ENCODE measurements around the gene BMPR1A. TPM values are rescaled to one million over a fixed set of nuclear protein-coding genes. Genes with fewer than 3 reads are reported as not detected.

BMPR1A gene
- total and polyA plus RNA-seq, 3 experiments from 2014 or later = 6.4 to 21.9 (median 20.9) TPM

DNA sequence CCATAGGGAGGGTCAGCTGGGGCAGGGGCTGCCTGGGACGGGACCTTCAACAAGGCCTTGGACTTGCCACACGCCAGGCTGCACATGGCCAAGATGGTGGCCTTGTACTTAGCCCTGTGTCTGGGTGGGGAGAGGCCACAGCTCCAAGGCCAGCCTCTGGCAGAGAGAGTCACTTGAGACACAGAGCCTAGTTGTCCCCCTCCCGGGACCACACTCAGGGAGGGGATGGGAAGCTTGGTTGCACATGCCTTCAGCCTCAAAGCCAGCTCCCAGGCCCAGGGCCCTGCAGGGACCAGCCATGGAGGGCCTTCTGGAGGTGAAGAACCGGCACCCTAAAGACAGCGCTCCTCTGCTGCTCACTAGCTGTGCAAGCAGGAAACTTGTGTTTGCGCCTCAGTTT, 184.3 kb downstream of the BMPR1A start:
- Histone ChIP-seq H3K36me3 (ENCODE audit: insufficient read depth, low read length) (no peaks in the 10 kb centered on the region), H3K9me3 (ENCODE audit: low read length) (no peaks in the 10 kb centered on the region), H3K4me3 (ENCODE audit: low read length) (no peak overlapping the region), H3K27me3 (ENCODE audit: insufficient read depth, low read length, poor library complexity, severe bottlenecking) (no peaks in the 10 kb centered on the region), H3K27ac (ENCODE audit: low read depth, low read length) (no peak overlapping the region), H3K4me1 (ENCODE audit: insufficient read depth, low read length) (no peaks in the 10 kb centered on the region)
- Mint-ChIP-seq H3K4me3 (no peak overlapping the region), H3K27me3 (peaks cover 0 to 2% of the 10 kb centered on the region in 2 donors), H3K27ac (peak overlapping the region in 1 of 8 donors; percentile 12), H3K9me3 (no peaks in the 10 kb centered on the region), H3K36me3 (no peaks in the 10 kb centered on the region), H3K4me1 (peaks cover 1 to 4% (median 4%) of the 10 kb centered on the region in 3 donors)
- POLR2A ChIA-PET = no interaction called here
- CTCF ChIA-PET = interaction anchor here (1.9 to 6.4 kb wide), 3 partner anchors 10 to 27 kb away, joined by 7 to 61 read pairs (median 10); partner anchors contain the start of genes ADIRF, MMRN2 and SNCG
- DNase-seq = peak in 1 of 5 donors; percentile 45

DNA sequence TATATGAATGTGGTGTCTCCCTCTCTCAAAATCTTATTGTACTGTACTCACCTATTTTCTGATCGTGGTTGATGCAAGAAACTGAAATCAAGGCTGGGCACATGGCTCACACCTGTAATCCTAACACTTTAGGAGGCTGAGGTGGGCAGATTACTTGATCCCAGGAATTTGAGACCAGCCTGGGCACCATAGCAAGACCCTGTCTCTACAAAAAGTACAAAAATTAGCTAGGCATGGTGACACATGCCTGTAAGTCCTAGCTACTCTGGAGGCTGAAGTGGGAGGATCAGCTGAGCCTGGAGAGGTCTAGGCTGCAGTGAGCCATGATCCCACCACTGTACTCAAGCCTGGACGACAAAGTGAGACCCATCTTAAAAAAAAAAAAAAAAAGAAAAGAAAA, 185.0 kb downstream of the BMPR1A start:
- no peaks in the 10 kb centered on the region for H3K36me3 Mint-ChIP-seq
- POLR2A ChIA-PET = no interaction called here
- no peaks in the 10 kb centered on the region for H3K9me3 ChIP-seq (ENCODE audit: low read length)
- no peak overlapping the region for H3K4me3 ChIP-seq (ENCODE audit: low read length)
- H3K9me3 Mint-ChIP-seq = no peaks in the 10 kb centered on the region
- H3K27me3 ChIP-seq (ENCODE audit: insufficient read depth, low read length, poor library complexity, severe bottlenecking) = no peaks in the 10 kb centered on the region
- peaks cover 0 to 2% of the 10 kb centered on the region in 2 donors for H3K27me3 Mint-ChIP-seq
- CTCF ChIA-PET = interaction anchor here (1.9 to 6.4 kb wide), 3 partner anchors 10 to 26 kb away, joined by 7 to 61 read pairs (median 10); partner anchors contain the start of genes ADIRF, MMRN2 and SNCG
- H3K4me1 Mint-ChIP-seq = peaks cover 1 to 4% (median 4%) of the 10 kb centered on the region in 3 donors
- H3K4me1 ChIP-seq (ENCODE audit: insufficient read depth, low read length) = no peaks in the 10 kb centered on the region
- H3K36me3 ChIP-seq (ENCODE audit: insufficient read depth, low read length) = no peaks in the 10 kb centered on the region
- no peak for DNase-seq
- no peak overlapping the region for H3K27ac ChIP-seq (ENCODE audit: low read depth, low read length)
- H3K27ac Mint-ChIP-seq = no peak overlapping the region
- no peak overlapping the region for H3K4me3 Mint-ChIP-seq

DNA sequence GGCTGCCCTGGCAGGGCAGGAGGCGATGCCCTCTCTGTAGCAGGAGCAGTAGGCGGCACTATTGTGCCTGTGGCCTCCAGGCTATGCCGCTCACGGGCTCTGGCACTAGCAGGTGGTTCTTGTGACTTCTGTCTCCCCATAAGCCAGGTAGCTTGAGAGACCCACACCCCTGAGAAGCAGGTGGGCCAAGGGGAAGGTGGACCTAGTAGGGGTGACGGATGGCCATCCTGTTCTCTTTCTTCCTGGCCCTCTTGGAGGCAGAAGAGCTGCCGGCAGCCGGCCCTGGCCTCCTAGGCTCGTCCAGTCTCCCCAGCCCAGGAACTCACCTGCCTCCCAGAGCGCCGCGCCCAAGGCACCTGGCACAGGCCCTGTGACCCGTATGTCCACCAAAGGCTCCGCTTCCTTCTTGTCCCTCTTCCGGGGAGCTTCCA, 185.6 kb downstream of the BMPR1A start:
- no peaks in the 10 kb centered on the region for H3K36me3 ChIP-seq (ENCODE audit: insufficient read depth, low read length)
- H3K4me3 ChIP-seq (ENCODE audit: low read length) = no peak overlapping the region
- no peaks in the 10 kb centered on the region for H3K9me3 ChIP-seq (ENCODE audit: low read length)
- DNase-seq = no peak
- Mint-ChIP-seq H3K27me3 (peaks cover 3 to 6% of the 10 kb centered on the region in 2 donors), H3K36me3 (peaks cover 0 to 2% (median 0%) of the 10 kb centered on the region in 3 donors), H3K27ac (no peak overlapping the region), H3K9me3 (no peaks in the 10 kb centered on the region), H3K4me3 (no peak overlapping the region), H3K4me1 (peaks cover 1 to 4% (median 4%) of the 10 kb centered on the region in 3 donors)
- POLR2A ChIA-PET = no interaction called here
- no peak overlapping the region for H3K27ac ChIP-seq (ENCODE audit: low read depth, low read length)
- H3K27me3 ChIP-seq (ENCODE audit: insufficient read depth, low read length, poor library complexity, severe bottlenecking) = no peaks in the 10 kb centered on the region
- no peaks in the 10 kb centered on the region for H3K4me1 ChIP-seq (ENCODE audit: insufficient read depth, low read length)
- CTCF ChIA-PET = interaction anchor here (0.7 to 6.4 kb wide), 5 partner anchors 9 to 93 kb away, joined by 4 to 61 read pairs (median 4); partner anchors contain the start of genes ADIRF, MMRN2 and SNCG

DNA sequence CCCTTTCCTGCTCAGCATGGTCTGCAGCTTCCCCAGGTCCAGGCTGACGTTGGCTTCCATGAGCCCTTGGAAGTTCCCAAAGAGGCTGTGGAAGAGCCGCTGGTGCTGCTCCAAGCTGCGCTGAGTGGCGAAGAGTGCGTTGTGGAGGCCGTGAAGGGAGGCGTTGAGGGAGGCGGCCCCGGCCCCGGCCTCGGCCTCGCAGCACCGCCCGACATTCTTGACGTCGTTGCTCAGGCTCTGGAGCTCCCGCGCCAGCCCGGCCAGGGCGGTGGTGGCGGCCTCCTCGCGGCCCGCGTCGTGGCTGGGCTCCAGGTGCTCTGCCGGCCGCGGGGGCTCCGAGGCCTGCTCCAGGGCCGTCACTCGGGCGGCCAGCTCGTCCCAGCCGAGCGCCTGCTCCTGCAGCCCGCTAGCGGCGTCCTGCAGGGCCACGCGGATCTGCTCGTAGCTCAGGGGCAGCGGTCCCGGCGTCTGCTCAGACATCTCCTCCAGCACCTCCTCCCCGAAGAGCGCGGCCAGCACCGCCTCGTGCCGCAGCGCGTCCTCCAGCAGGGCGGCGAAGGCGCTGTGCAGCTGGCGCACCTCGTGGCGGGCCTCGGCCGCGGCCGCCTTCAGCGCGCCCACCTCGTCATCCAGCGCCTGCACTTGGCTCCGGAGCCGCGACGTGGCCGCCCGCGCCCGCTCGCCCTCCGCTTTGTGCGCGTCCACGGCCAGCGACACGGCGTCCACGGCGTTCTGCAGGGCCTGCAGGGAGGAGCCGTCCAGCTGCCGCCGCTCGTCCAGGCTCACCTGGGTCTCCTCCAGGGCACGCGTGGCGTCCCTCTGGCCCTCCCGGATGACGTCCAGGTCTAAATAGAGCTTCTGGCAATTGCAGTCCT, 186.3 kb downstream of the BMPR1A start:
- no peaks in the 10 kb centered on the region for H3K4me1 ChIP-seq (ENCODE audit: insufficient read depth, low read length)
- no peak overlapping the region for H3K27ac ChIP-seq (ENCODE audit: low read depth, low read length)
- Mint-ChIP-seq H3K4me3 (peak overlapping the region in 1 of 7 donors; percentile 32), H3K27ac (no peak overlapping the region), H3K27me3 (peaks cover 5 to 6% of the 10 kb centered on the region in 2 donors), H3K9me3 (no peaks in the 10 kb centered on the region), H3K4me1 (peaks cover 1 to 4% (median 4%) of the 10 kb centered on the region in 3 donors), H3K36me3 (peaks cover 0 to 2% (median 0%) of the 10 kb centered on the region in 3 donors)
- no peaks in the 10 kb centered on the region for H3K27me3 ChIP-seq (ENCODE audit: insufficient read depth, low read length, poor library complexity, severe bottlenecking)
- ChIA-PET POLR2A (no interaction called here), CTCF (interaction anchor here (0.7 to 6.4 kb wide), 6 partner anchors 8 to 93 kb away, joined by 4 to 61 read pairs (median 6); partner anchors contain the start of genes ADIRF, MMRN2 and SNCG)
- DNase-seq = peak in 1 of 5 donors; percentile 44
- H3K4me3 ChIP-seq (ENCODE audit: low read length) = no peak overlapping the region
- H3K36me3 ChIP-seq (ENCODE audit: insufficient read depth, low read length) = no peaks in the 10 kb centered on the region
- H3K9me3 ChIP-seq (ENCODE audit: low read length) = no peaks in the 10 kb centered on the region

DNA sequence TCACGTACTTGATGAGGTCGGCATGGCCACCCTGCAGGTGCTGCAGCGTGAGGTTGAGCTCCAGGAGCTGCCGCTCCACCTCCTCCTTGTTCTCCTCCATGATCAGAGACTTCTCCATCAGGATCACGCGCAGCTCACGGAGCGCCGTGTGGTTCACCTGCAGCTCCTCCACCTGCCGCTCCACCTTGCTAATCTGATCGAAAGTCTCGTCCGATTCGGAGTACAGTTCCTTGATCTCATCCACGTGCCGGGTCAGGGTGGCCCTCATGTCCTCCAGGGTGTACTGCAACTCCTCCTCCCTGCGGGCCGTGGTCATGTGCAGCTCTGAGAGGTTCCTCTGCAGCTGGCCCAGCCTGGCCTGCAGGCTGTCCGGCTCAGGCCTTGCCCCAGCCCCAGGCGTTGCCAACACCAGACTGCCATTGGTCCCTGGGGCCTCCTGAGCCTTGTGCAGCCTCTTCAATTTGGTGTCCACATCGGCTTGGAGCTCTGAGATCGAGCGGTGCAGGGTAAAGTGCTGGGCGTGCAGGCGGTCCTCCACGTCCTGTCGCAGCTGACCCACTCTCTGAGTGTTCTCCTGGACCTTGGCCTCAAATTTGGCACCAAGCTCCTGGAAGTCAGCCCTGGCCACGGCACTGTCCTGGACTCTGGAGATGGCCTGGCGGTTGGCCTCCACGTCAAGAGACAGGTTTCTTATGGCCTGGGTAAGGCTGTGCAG, 187.1 kb downstream of the BMPR1A start:
- no peak overlapping the region for H3K27ac Mint-ChIP-seq
- no peaks in the 10 kb centered on the region for H3K9me3 Mint-ChIP-seq
- ChIA-PET POLR2A (no interaction called here), CTCF (interaction anchor here (1.1 to 1.8 kb wide), 2 partner anchors 23 to 27 kb away, joined by 4 to 7 read pairs; no protein-coding TSS in a partner anchor)
- Histone ChIP-seq H3K36me3 (ENCODE audit: insufficient read depth, low read length) (no peaks in the 10 kb centered on the region), H3K4me1 (ENCODE audit: insufficient read depth, low read length) (no peaks in the 10 kb centered on the region), H3K4me3 (ENCODE audit: low read length) (no peak overlapping the region), H3K27me3 (ENCODE audit: insufficient read depth, low read length, poor library complexity, severe bottlenecking) (no peaks in the 10 kb centered on the region), H3K27ac (ENCODE audit: low read depth, low read length) (no peak overlapping the region), H3K9me3 (ENCODE audit: low read length) (no peaks in the 10 kb centered on the region)
- H3K4me3 Mint-ChIP-seq = no peak overlapping the region
- peak in 1 of 5 donors; percentile 28 for DNase-seq
- H3K4me1 Mint-ChIP-seq = peaks cover 4 to 5% (median 4%) of the 10 kb centered on the region in 3 donors
- peaks cover 0 to 2% (median 0%) of the 10 kb centered on the region in 3 donors for H3K36me3 Mint-ChIP-seq
- peaks cover 5 to 6% of the 10 kb centered on the region in 2 donors for H3K27me3 Mint-ChIP-seq

DNA sequence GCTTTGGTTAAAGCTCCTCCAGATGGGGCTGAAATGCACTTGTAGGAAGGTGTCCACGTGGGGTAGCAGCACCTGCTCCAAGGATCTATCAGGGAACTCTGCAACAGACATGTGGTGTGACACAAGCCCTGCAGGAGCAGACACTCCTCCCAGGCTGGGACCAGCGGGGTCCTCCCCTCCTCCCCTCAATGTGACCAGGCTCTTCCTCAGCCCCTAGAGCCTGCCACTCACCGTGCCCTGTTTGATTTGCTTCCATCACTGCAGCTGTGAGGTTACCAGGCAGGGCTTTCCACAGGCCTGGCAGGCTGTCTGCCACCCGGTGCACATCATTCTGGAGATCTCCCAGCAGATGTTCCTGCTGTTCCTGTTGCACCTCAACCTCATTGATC, 187.6 kb downstream of the BMPR1A start:
- H3K27ac Mint-ChIP-seq = peak overlapping the region in 1 of 8 donors; percentile 4

DNA sequence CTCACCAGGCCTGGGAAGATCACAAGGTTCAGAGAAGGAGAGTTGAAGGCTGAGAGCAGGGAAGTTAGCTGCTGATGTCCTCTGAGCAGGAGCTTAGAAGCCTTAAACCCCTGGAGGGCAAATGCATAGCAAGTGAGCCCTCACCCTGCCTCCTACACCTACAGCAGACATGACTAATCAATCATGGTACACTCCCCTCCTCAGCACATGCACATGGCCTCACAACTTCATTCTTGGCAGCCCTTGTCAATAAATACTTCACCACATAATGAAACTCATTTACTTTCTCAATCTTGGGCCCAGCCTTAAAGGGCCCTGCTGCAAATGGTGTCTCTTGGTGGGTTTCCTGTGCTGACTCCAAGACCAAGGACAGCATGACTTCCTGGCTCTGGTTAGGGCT, 188.1 kb downstream of the BMPR1A start:
- no peak for DNase-seq
- peaks cover 4 to 6% of the 10 kb centered on the region in 2 donors for H3K27me3 Mint-ChIP-seq
- Histone ChIP-seq H3K27me3 (ENCODE audit: insufficient read depth, low read length, poor library complexity, severe bottlenecking) (no peaks in the 10 kb centered on the region), H3K4me1 (ENCODE audit: insufficient read depth, low read length) (peaks cover 6% of the 10 kb centered on the region), H3K36me3 (ENCODE audit: insufficient read depth, low read length) (no peaks in the 10 kb centered on the region), H3K4me3 (ENCODE audit: low read length) (no peak overlapping the region), H3K27ac (ENCODE audit: low read depth, low read length) (no peak overlapping the region), H3K9me3 (ENCODE audit: low read length) (no peaks in the 10 kb centered on the region)
- no peak overlapping the region for H3K27ac Mint-ChIP-seq
- CTCF ChIA-PET = no interaction called here
- peaks cover 3 to 7% (median 5%) of the 10 kb centered on the region in 3 donors for H3K4me1 Mint-ChIP-seq
- H3K9me3 Mint-ChIP-seq = no peaks in the 10 kb centered on the region
- H3K4me3 Mint-ChIP-seq = no peak overlapping the region
- POLR2A ChIA-PET = no interaction called here
- H3K36me3 Mint-ChIP-seq = peaks cover 0 to 2% (median 0%) of the 10 kb centered on the region in 3 donors

More for the DNA sequence above, 187.6 kb downstream of the BMPR1A start:
- POLR2A ChIA-PET = no interaction called here
- Mint-ChIP-seq H3K4me3 (no peak overlapping the region), H3K27me3 (peaks cover 5 to 6% of the 10 kb centered on the region in 2 donors), H3K9me3 (no peaks in the 10 kb centered on the region), H3K36me3 (peaks cover 0 to 2% (median 0%) of the 10 kb centered on the region in 3 donors), H3K4me1 (peaks cover 4 to 5% (median 4%) of the 10 kb centered on the region in 3 donors)
- no peaks in the 10 kb centered on the region for H3K36me3 ChIP-seq (ENCODE audit: insufficient read depth, low read length)
- no peak for DNase-seq
- no peak overlapping the region for H3K27ac ChIP-seq (ENCODE audit: low read depth, low read length)
- H3K9me3 ChIP-seq (ENCODE audit: low read length) = no peaks in the 10 kb centered on the region
- CTCF ChIA-PET = interaction anchor here (1.1 to 1.8 kb wide), 2 partner anchors 22 to 27 kb away, joined by 4 to 7 read pairs; no protein-coding TSS in a partner anchor
- no peak overlapping the region for H3K4me3 ChIP-seq (ENCODE audit: low read length)
- H3K27me3 ChIP-seq (ENCODE audit: insufficient read depth, low read length, poor library complexity, severe bottlenecking) = no peaks in the 10 kb centered on the region
- peaks cover 2% of the 10 kb centered on the region for H3K4me1 ChIP-seq (ENCODE audit: insufficient read depth, low read length)

Measured in CD8-positive, alpha-beta memory T cell (primary cell).